Kidney tubule cell (primary cell): ENCODE measurements around the gene POU2F2.
"Not testable (repeated sequence)": the region's sequence is repeated elsewhere in the genome, so short reads cannot be mapped to it uniquely, and the experiment has no call there.

Experiments used
- DNase-seq: peaks from one replicate; pipeline ENCODE4 v3.0.0-alpha.2; 2018; ENCODE audit warnings: low spot score

POU2F2 gene

GRCh38 chr19:42059196-42059595 is 73.0 kb downstream of the POU2F2 start:
- DNase-seq, result no peak

DNA sequence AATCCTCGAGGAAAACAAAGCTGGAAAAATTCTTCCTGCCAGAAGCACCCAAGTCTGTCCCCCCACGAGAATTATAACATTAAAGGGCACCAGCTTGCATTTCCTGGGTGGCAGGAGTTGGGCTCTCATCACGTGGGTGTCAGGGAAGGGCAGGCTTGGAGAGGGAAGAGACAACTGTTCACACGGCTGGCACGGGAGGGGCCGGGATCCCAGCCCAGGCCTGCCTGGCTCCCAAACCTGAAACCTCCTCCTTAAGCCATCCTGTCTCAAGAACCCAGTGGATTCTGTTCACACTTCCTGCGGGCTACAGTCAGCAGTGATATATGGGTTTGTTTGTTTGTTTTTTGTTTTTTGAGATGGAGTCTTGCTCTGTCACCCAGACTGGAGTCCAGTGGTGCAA is 74.4 kb downstream of the POU2F2 start:
- no peak for DNase-seq

- DNase-seq, result no peak
Measured at GRCh38 chr19:42054205-42054604, 78.0 kb downstream of the POU2F2 start.

- no peak for DNase-seq
Measured at GRCh38 chr19:42053037-42053935, 79.0 kb downstream of the POU2F2 start.

- no peak for DNase-seq
Measured at GRCh38 chr19:42052241-42052863, 79.9 kb downstream of the POU2F2 start.

- peak; percentile 90 for DNase-seq
Measured at GRCh38 chr19:42051166-42052115, 80.8 kb downstream of the POU2F2 start.

- no peak for DNase-seq
Measured at GRCh38 chr19:42048992-42049391, 83.3 kb downstream of the POU2F2 start.

DNA sequence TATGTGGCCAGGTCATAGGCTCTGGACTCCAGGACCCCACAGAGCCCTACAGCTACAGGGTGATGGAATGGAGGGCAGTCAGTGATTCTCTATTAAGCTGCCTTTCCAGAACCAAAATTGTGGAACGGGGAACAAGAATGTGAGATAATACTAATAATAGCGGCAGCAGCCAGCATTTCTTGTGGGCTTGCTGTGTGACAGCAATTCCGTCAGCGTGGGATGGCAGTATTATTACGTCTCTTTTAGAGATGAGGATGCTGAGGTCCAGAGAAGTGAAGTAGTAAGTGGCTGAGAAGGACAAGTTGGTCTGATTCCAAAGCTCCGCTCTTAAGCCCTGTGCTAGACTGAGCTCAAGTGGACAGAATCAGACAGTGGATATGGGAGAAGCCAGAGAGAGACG is 86.7 kb downstream of the POU2F2 start:
- DNase-seq, result no peak

DNA sequence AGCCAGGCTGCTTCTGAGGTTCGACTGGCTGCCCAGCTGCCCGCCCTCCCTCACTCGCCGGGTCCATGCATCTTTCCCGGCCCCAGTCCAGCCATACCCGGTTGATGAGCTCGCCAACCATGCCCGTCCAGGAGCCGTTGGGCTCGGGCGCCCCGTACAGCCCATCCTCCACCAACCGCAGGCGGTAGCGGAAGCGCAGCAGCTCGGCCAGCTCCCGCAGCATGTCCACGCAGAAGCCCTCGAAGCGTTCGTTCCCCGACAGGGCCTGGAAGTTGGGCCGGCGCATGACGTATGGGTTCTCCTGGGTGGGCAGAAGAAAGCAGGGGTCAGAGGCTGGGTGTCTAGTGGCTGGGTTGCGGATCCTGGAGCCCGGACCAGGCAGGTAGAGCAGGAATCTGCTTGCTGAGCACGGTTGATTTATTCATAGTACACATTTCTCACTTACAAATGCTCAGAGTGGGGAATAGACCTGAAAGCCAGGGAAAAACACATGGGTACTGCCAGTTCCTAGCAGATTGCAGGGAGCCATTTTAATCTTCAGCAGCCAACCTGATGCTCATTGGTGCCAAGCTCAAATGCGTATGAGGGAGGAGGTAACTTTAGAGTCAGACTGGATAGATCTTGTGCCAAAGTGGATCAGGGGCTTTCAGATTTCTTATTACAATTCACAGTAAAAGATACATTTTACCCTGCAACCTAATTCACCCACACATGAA is 89.6 kb downstream of the POU2F2 start:
- DNase-seq, result no peak

DNA sequence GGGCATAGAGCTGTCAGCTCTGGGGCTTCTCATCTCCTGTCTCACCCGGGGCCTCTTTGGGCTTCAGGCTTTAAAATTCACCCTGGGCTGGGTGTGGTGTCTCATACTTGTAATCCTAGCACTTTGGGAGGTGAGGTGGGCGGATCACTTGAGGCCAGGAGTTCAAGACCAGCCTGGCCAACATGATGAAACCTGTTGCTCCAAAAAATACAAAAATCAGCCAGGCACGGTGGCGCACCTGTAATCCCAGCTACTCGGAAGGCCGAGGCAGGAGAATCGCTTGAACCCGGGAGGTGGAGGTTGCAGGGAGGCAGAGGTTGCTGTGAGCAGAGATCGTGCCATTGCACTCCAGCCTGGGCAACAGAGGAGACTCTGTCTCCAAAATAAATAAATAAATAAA is 91.8 kb downstream of the POU2F2 start:
- not testable (repeated sequence) for DNase-seq

- DNase-seq, result no peak
Measured at GRCh38 chr19:42040031-42040430, 92.2 kb downstream of the POU2F2 start.

DNA sequence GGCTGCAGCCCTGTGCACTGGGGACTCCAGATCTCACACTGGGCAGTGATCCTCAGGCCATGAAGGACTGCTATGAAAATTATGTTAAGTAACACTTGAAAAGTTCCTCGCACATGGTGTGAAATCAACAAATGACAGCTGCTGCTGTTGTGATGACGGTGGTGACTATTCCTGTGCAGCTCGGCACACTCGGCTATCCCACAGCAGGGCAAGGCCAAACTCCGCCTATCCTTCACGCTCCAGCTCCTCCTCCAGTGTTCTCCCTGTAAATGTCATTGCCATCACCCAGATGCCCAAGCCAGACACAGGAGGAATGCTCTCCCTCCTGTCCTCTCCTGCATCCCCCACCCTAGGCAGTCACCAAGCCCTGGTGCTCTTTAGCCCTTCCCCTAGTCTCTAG is 93.6 kb downstream of the POU2F2 start:
- DNase-seq, result peak; percentile 18

GRCh38 chr19:42037649-42038048 is 94.6 kb downstream of the POU2F2 start:
- no peak for DNase-seq
